ENCODE results near the gene GUK1. TPM values are rescaled to one million over a fixed set of nuclear protein-coding genes. Genes with fewer than 3 reads are reported as not detected.

Gene GUK1
- total and polyA plus RNA-seq, 4 experiments from 2014 or later = 179 to 488 (median 283) TPM

GRCh38 chr1:228112167-228112566 lies 27.9 kb upstream of the GUK1 start:
- DNase-seq = no peak
- Mint-ChIP-seq H3K4me3 (no peak overlapping the region), H3K36me3 (peaks cover 0 to 7% of the 10 kb centered on the region in 2 donors), H3K4me1 (peaks cover 8 to 28% (median 19%) of the 10 kb centered on the region in 4 donors), H3K27ac (no peak overlapping the region), H3K27me3 (no peaks in the 10 kb centered on the region), H3K9me3 (no peaks in the 10 kb centered on the region)
- H3K9me3 ChIP-seq (ENCODE audit: control insufficient read depth in 1 of 2, low read length in 2 of 2) = no peaks in the 10 kb centered on the region
- CTCF ChIA-PET (ENCODE audit: partially characterized antibody) = interaction anchor here (0.8 kb wide), 1 partner anchor 18 kb away, joined by 3 read pairs; no protein-coding TSS in a partner anchor
- no peaks in the 10 kb centered on the region for H3K36me3 ChIP-seq (ENCODE audit: insufficient read depth, low read length)
- POLR2A ChIA-PET (ENCODE audit: partially characterized antibody) = interaction anchor here (0.7 kb wide), 1 partner anchor 30 kb away, joined by 3 read pairs; the partner anchor contains the start of gene ARF1
- H3K4me1 ChIP-seq (ENCODE audit: insufficient read depth, low read length) = peaks cover 21% of the 10 kb centered on the region
- H3K4me3 ChIP-seq (ENCODE audit: low read length in 2 of 2) = no peak overlapping the region
- H3K27me3 ChIP-seq (ENCODE audit: insufficient read depth, low read length) = no peaks in the 10 kb centered on the region
- no peak overlapping the region for H3K27ac ChIP-seq (ENCODE audit: low read depth, low read length)
- intact Hi-C loops (cut with micrococcal nuclease) = no loop called here

- H3K27ac ChIP-seq (ENCODE audit: low read depth, low read length) = no peak overlapping the region
- CTCF ChIA-PET (ENCODE audit: partially characterized antibody) = interaction anchor here (0.8 kb wide), 1 partner anchor 18 kb away, joined by 3 read pairs; no protein-coding TSS in a partner anchor
- intact Hi-C loops (cut with micrococcal nuclease) = no loop called here
- no peaks in the 10 kb centered on the region for H3K27me3 Mint-ChIP-seq
- peaks cover 20% of the 10 kb centered on the region for H3K4me1 ChIP-seq (ENCODE audit: insufficient read depth, low read length)
- H3K4me3 ChIP-seq (ENCODE audit: low read length in 2 of 2) = no peak overlapping the region
- no peaks in the 10 kb centered on the region for H3K36me3 ChIP-seq (ENCODE audit: insufficient read depth, low read length)
- H3K4me1 Mint-ChIP-seq = peaks cover 8 to 26% (median 17%) of the 10 kb centered on the region in 4 donors
- H3K36me3 Mint-ChIP-seq = peaks cover 0 to 5% of the 10 kb centered on the region in 2 donors
- H3K9me3 Mint-ChIP-seq = no peaks in the 10 kb centered on the region
- no peak overlapping the region for H3K4me3 Mint-ChIP-seq
- DNase-seq = no peak
- H3K27me3 ChIP-seq (ENCODE audit: insufficient read depth, low read length) = no peaks in the 10 kb centered on the region
- POLR2A ChIA-PET (ENCODE audit: partially characterized antibody) = interaction anchor here (0.7 to 1.0 kb wide), 2 partner anchors 30 to 74 kb away, joined by 3 read pairs; partner anchors contain the start of gene ARF1
- H3K27ac Mint-ChIP-seq = no peak overlapping the region
- H3K9me3 ChIP-seq (ENCODE audit: control insufficient read depth in 1 of 2, low read length in 2 of 2) = no peaks in the 10 kb centered on the region
Measured at GRCh38 chr1:228112617-228113016, 27.5 kb upstream of the GUK1 start.

GRCh38 chr1:228114827-228115226 lies 25.3 kb upstream of the GUK1 start:
- Mint-ChIP-seq H3K36me3 (no peaks in the 10 kb centered on the region), H3K27ac (no peak overlapping the region), H3K4me3 (no peak overlapping the region), H3K9me3 (peaks cover 0 to 2% (median 0%) of the 10 kb centered on the region in 8 donors), H3K27me3 (no peaks in the 10 kb centered on the region), H3K4me1 (peaks cover 1 to 5% (median 4%) of the 10 kb centered on the region in 4 donors)
- H3K27ac ChIP-seq (ENCODE audit: low read depth, low read length) = no peak overlapping the region
- intact Hi-C loops (cut with micrococcal nuclease) = no loop called here
- H3K4me1 ChIP-seq (ENCODE audit: insufficient read depth, low read length) = peaks cover 5% of the 10 kb centered on the region
- no peaks in the 10 kb centered on the region for H3K27me3 ChIP-seq (ENCODE audit: insufficient read depth, low read length)
- no peaks in the 10 kb centered on the region for H3K36me3 ChIP-seq (ENCODE audit: insufficient read depth, low read length)
- H3K4me3 ChIP-seq (ENCODE audit: low read length in 2 of 2) = no peak overlapping the region
- no peak for DNase-seq
- no peaks in the 10 kb centered on the region for H3K9me3 ChIP-seq (ENCODE audit: control insufficient read depth in 1 of 2, low read length in 2 of 2)
- ChIA-PET CTCF (ENCODE audit: partially characterized antibody) (interaction anchor here (1.4 kb wide), 1 partner anchor 16 kb away, joined by 4 read pairs; no protein-coding TSS in a partner anchor), POLR2A (ENCODE audit: partially characterized antibody) (interaction anchor here (1.1 kb wide), 1 partner anchor 51 kb away, joined by 4 read pairs; the partner anchor contains the start of gene IBA57)

GRCh38 chr1:228117335-228117734 lies 22.7 kb upstream of the GUK1 start:
- POLR2A ChIA-PET (ENCODE audit: partially characterized antibody) = no interaction called here
- H3K4me1 ChIP-seq (ENCODE audit: insufficient read depth, low read length) = no peaks in the 10 kb centered on the region
- no peak overlapping the region for H3K4me3 ChIP-seq (ENCODE audit: low read length in 2 of 2)
- no peaks in the 10 kb centered on the region for H3K9me3 ChIP-seq (ENCODE audit: control insufficient read depth in 1 of 2, low read length in 2 of 2)
- no peak overlapping the region for H3K27ac ChIP-seq (ENCODE audit: low read depth, low read length)
- peaks cover 0 to 4% (median under 1%) of the 10 kb centered on the region in 4 donors for H3K4me1 Mint-ChIP-seq
- no peak for DNase-seq
- CTCF ChIA-PET (ENCODE audit: partially characterized antibody) = no interaction called here
- intact Hi-C loops (cut with micrococcal nuclease) = no loop called here
- H3K9me3 Mint-ChIP-seq = peaks cover 0 to 2% (median 0%) of the 10 kb centered on the region in 8 donors
- H3K4me3 Mint-ChIP-seq = no peak overlapping the region
- no peaks in the 10 kb centered on the region for H3K36me3 ChIP-seq (ENCODE audit: insufficient read depth, low read length)
- H3K27me3 Mint-ChIP-seq = peaks cover under 1% of the 10 kb centered on the region in 2 donors
- H3K36me3 Mint-ChIP-seq = no peaks in the 10 kb centered on the region
- H3K27ac Mint-ChIP-seq = no peak overlapping the region
- no peaks in the 10 kb centered on the region for H3K27me3 ChIP-seq (ENCODE audit: insufficient read depth, low read length)

- ChIA-PET CTCF (ENCODE audit: partially characterized antibody) (interaction anchor here (1.8 kb wide), 1 partner anchor 13 kb away, joined by 7 read pairs; no protein-coding TSS in a partner anchor), POLR2A (ENCODE audit: partially characterized antibody) (no interaction called here)
- no peak overlapping the region for H3K27ac Mint-ChIP-seq
- intact Hi-C loops (cut with micrococcal nuclease) = no loop called here
- no peak for DNase-seq
- no peaks in the 10 kb centered on the region for H3K36me3 ChIP-seq (ENCODE audit: insufficient read depth, low read length)
- H3K4me3 ChIP-seq (ENCODE audit: low read length in 2 of 2) = no peak overlapping the region
- no peak overlapping the region for H3K27ac ChIP-seq (ENCODE audit: low read depth, low read length)
- no peaks in the 10 kb centered on the region for H3K4me1 ChIP-seq (ENCODE audit: insufficient read depth, low read length)
- H3K36me3 Mint-ChIP-seq = no peaks in the 10 kb centered on the region
- H3K9me3 Mint-ChIP-seq = peaks cover 0 to 2% (median 0%) of the 10 kb centered on the region in 8 donors
- H3K27me3 ChIP-seq (ENCODE audit: insufficient read depth, low read length) = no peaks in the 10 kb centered on the region
- no peak overlapping the region for H3K4me3 Mint-ChIP-seq
- no peaks in the 10 kb centered on the region for H3K9me3 ChIP-seq (ENCODE audit: control insufficient read depth in 1 of 2, low read length in 2 of 2)
- H3K4me1 Mint-ChIP-seq = peaks cover 0 to 4% (median under 1%) of the 10 kb centered on the region in 4 donors
- H3K27me3 Mint-ChIP-seq = peaks cover 3 to 5% of the 10 kb centered on the region in 2 donors
Measured at GRCh38 chr1:228118040-228118439, 22.0 kb upstream of the GUK1 start.

GRCh38 chr1:228120351-228120750 lies 19.7 kb upstream of the GUK1 start:
- H3K4me3 Mint-ChIP-seq = no peak overlapping the region

GRCh38 chr1:228120857-228121489 lies 19.1 kb upstream of the GUK1 start:
- no peak overlapping the region for H3K4me3 ChIP-seq (ENCODE audit: low read length in 2 of 2)
- Mint-ChIP-seq H3K4me3 (no peak overlapping the region), H3K27ac (peak overlapping the region in 3 of 7 donors; percentile 10 to 85 (median 37)), H3K4me1 (peaks cover 0 to 4% (median 2%) of the 10 kb centered on the region in 4 donors), H3K9me3 (peaks cover 0 to 2% (median 0%) of the 10 kb centered on the region in 8 donors), H3K36me3 (no peaks in the 10 kb centered on the region), H3K27me3 (peaks cover 3 to 13% of the 10 kb centered on the region in 2 donors)
- no peaks in the 10 kb centered on the region for H3K4me1 ChIP-seq (ENCODE audit: insufficient read depth, low read length)
- POLR2A ChIA-PET (ENCODE audit: partially characterized antibody) = interaction anchor here (0.9 kb wide), 1 partner anchor 11 kb away, joined by 3 read pairs; no protein-coding TSS in a partner anchor
- H3K9me3 ChIP-seq (ENCODE audit: control insufficient read depth in 1 of 2, low read length in 2 of 2) = no peaks in the 10 kb centered on the region
- H3K27me3 ChIP-seq (ENCODE audit: insufficient read depth, low read length) = no peaks in the 10 kb centered on the region
- CTCF ChIA-PET (ENCODE audit: partially characterized antibody) = interaction anchor here (2.9 kb wide), 1 partner anchor 11 kb away, joined by 14 read pairs; no protein-coding TSS in a partner anchor
- H3K27ac ChIP-seq (ENCODE audit: low read depth, low read length) = no peak overlapping the region
- intact Hi-C loops (cut with micrococcal nuclease) = no loop called here
- H3K36me3 ChIP-seq (ENCODE audit: insufficient read depth, low read length) = no peaks in the 10 kb centered on the region
- DNase-seq = no peak

More at GRCh38 chr1:228120351-228120750, 19.7 kb upstream of the GUK1 start:
- H3K27me3 Mint-ChIP-seq = peaks cover 3 to 13% of the 10 kb centered on the region in 2 donors
- Histone ChIP-seq H3K27ac (ENCODE audit: low read depth, low read length) (no peak overlapping the region), H3K9me3 (ENCODE audit: control insufficient read depth in 1 of 2, low read length in 2 of 2) (no peaks in the 10 kb centered on the region), H3K4me3 (ENCODE audit: low read length in 2 of 2) (no peak overlapping the region), H3K4me1 (ENCODE audit: insufficient read depth, low read length) (no peaks in the 10 kb centered on the region), H3K36me3 (ENCODE audit: insufficient read depth, low read length) (no peaks in the 10 kb centered on the region), H3K27me3 (ENCODE audit: insufficient read depth, low read length) (no peaks in the 10 kb centered on the region)
- DNase-seq = no peak
- intact Hi-C loops (cut with micrococcal nuclease) = no loop called here
- ChIA-PET POLR2A (ENCODE audit: partially characterized antibody) (interaction anchor here (0.9 kb wide), 1 partner anchor 11 kb away, joined by 3 read pairs; no protein-coding TSS in a partner anchor), CTCF (ENCODE audit: partially characterized antibody) (no interaction called here)
- H3K4me1 Mint-ChIP-seq = peaks cover 0 to 4% (median 1%) of the 10 kb centered on the region in 4 donors
- peak overlapping the region in 1 of 7 donors; percentile 37 for H3K27ac Mint-ChIP-seq
- H3K9me3 Mint-ChIP-seq = peaks cover 0 to 2% (median 0%) of the 10 kb centered on the region in 8 donors
- no peaks in the 10 kb centered on the region for H3K36me3 Mint-ChIP-seq
